Left forelimb (tissue), 1 donor: ENCODE measurements around the gene TRIO.

Experiments
- DNase-seq: peaks from one replicate; pipeline ENCODE4 v3.0.0-alpha.2; 2018; ENCODE audit warnings: low spot score

TRIO gene

GRCh38 chr5:14147210-14147609, 4.1 kb downstream of the TRIO start:
- no peak for DNase-seq

DNA sequence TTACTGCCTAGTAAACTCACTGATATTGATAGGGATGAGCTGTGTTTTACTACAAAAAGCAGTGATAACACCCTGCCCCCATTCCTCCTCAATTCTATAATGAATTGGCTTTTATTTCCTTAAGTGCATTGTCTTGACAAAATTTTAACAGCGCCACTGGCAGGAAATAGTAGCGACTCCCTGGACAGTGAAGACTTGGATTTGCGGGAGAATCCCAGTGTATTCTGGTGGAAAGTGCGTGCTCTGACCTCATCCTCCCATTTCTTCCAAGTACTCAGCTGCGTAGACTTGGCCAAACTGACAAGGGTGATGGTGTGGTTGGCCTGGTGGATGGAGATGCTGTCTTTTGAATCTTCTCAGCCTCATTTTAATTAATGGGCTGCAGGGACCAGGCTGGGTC, 5.3 kb downstream of the TRIO start:
- no peak for DNase-seq

DNA sequence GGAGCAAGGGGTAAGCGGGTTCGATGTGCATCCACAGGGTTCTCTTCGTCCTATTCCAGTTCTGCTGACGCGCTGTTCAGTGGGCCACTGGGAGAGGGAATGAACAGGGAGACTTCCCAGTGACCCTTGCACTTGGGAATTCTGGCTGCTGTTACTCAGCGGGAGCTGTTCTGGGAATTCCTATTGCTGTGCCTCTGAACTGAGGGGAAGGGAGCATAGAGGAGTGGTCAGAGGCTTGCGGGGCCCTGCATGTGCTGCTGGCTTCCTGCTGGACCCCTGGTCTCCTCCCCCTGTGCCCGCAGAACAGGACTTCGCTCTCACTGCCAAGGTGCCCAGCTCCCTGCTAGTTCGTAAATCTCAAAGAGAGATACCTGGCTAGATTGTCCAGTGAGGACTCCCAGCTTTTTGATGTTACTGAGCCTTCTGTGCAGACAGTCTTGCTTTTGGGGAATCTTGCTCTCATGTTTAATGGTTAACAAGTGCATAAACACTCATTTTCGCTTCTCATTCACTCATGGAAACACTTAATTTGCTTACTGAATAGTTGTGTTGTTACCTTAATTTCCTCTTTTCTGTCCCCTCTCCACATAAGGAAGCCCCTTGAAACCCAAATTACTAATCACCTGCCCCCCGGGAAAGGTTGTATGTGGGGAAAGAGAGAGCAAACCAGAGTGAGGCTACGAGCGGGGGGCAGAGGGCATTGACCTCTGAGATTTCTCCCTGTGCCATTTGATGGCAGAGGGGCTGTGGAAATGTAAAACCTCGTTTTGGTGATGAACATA, 5.9 kb downstream of the TRIO start:
- no peak for DNase-seq

- DNase-seq: no peak
Observed at GRCh38 chr5:14149672-14150274, 6.6 kb downstream of the TRIO start.

DNA sequence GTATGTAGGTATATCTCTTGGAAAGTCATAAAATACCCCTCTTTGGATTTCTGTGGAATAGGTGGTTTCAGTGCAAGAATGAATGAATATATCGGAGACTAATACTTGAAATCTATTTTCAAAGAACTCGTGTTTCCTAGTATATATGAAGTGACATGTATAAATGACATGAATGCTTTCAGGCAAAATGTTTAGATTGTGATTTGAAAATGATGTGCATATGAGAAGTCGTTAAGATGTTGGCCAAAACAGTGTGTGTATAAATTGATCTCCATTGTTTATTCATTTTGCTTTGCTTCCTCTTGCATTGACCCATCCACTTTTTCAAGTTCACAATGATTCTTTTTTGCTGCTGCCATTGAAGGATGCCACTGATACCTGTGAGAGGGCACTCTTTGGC, 8.3 kb downstream of the TRIO start:
- DNase-seq: no peak

- no peak for DNase-seq
Observed at GRCh38 chr5:14153071-14153864, 10.1 kb downstream of the TRIO start.

DNA sequence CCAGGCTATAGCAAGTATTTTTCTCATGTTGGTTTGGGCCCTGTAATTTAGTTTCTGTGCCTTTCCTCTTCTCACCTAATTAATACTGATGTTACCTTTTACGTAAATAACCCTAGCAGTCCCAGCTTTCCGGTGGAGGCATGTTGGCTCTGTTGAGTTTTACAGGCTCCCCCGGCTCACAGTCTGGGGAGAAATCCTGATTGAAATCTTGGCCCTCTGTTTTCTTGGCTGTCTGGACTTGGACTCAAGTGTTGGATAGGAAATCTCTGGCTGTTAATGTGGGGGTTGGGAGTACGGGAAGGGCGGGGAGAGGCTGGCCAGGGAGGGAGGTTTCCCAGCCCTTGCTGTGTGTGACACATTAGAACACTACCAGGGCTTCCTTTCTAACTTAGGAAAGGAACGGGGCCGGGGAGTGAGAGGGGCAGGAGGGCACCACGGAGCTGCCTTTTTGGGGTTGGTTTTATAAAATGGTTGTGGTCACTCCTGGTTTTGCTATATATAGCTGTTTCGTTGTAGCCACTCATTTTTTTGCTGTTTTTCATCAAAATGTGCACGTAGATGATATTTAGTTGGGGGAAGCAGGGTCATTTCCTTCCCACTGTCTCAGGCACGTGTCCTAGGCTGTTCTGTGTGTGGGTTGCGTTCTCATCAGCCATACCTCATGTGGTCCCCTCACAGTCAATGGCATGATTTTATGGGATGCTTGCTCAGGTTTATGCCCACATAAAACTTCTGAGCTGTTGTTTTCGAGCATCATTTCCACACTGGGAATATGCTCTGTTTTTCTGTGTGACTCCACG, 11.0 kb downstream of the TRIO start:
- peak; percentile 80 for DNase-seq

GRCh38 chr5:14155075-14155474, 11.9 kb downstream of the TRIO start:
- DNase-seq: no peak

- no peak for DNase-seq
Observed at GRCh38 chr5:14155739-14156138, 12.6 kb downstream of the TRIO start.

DNA sequence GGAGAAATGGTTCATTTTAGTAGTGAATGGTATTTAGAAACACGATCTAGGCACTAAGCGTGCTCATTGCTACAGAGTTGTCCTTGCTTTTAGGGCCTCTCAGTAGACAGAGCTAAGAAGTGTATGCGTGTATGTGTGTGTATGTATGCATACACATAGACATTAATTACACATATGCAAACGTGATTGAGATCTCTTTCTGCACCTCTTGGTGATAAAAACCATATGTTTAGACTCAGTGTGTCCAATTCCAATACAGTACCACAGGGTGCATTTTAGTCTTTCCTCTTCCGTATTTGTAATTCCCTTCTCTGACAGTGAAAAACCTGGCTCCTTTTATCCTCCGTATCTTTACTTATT, 13.1 kb downstream of the TRIO start:
- DNase-seq: no peak

- no peak for DNase-seq
Observed at GRCh38 chr5:14156650-14157492, 13.7 kb downstream of the TRIO start.

DNA sequence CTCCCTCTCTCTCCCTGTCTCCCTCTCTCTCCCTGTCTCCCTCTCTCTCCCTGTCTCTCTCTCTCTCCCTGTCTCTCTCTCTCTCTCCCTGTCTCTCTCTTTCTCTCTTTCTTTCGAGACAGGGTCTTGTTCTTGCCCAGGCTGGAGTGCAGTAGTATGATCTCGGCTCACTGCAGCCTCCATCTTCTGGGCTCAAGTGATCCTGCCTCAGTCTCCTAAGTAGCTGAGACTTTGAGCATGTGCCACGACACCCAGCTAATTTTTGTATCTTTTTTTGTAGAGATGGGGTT, 14.3 kb downstream of the TRIO start:
- no peak for DNase-seq

DNA sequence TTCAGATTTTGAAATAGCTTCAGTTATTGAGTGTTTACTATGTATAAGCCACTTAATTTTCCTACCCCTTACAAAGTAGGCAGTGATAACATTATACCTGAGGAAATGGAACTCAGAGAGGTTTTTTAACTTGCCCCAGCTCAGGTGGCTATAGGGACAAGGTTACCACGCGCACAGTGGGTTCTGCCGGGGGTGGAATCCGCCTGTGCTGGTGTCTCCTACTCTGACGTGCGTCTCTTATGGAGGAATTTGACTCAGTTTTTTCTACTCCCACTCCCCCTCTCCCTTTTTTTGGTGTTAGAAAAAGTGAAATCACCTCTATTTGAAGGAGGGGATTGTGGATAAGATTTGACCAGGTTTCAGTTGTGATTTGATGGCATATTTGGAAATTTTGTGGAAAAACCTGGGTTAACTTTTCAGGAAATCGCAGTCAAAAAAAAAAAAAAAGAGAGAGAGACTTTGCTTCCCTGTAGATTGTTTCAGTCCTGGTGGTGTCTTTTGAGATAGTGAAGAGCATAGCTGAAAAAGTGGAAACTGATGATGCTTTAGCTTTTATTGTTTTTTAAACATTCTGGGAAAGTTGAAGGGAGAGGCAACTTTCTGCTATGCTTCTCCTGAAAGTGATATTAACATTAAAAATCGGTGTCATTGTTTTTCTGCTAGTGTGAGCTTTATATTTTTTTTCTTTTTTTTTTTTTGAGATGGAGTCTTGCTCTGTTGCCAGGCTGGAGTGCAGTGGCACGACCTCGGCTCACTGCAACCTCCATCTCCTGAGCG, 15.9 kb downstream of the TRIO start:
- DNase-seq: no peak

DNA sequence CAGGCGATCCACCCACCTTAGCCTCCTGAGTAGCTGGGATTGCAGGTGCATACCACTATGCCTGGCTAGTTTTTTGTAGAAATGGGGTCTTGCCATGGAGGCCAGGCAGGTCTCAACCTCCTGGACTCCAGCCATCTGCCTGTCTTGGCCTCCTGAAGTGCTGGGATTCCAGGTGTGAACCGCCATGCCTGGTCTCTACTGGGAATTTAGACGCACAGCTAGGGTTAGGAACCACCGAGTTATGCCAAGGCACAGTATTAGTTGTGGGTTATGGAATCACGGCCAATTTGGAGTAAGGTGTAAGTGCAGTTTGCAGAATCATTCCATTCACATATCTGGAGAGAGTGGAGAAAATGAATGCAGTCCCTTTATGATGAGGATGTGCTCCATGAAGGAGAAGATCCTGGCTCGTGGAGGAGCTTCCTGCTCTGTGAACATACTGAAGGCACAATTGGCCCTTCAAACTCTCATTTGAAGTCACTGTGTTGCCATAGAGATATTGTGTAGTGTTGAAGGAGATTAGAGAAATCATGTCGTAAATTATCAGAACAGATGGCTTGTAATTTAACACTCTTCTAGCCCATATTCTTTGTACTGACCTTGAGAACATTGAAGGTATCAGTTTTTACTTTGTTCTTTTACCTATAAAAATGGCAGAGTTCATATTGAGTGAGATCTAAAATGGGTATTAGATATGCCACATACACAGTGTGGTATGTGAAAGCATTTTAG, 18.8 kb downstream of the TRIO start:
- DNase-seq: no peak

GRCh38 chr5:14164164-14165163, 21.3 kb downstream of the TRIO start:
- DNase-seq: no peak

DNA sequence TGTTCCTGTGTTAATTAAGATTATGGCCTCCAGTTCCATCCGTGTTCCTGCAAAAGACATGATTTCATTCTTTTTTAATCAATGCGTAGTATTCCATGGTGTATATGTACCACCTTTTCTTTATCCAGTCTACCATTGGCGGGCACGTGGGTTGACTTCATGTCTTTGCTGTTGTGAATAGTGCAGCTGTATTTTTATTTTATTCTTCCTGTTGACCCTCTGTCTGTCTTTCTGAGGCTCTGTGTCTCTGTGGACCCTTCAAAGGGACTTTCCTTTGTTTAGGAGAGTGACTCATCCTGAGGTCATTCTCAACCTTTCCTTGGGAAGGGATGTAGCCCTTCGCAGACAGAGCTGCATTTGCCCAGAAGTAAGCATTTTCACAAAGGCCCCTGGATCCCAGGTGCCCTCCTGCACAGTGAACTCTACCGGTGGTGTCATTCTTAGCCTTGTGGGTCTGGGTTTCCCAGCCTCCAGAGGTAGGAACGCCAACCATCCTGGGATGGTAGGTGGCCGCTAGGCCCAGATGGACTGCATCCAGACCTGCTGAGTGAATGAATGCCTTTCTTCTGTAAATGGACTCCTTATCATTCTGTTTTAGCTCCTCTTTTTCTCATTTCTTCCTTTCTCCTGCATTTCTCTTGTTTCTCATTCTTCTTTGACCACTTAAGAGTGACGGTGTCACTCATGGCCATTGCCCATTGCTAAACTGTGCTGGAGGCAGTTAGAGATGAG, 22.4 kb downstream of the TRIO start:
- no peak for DNase-seq

DNA sequence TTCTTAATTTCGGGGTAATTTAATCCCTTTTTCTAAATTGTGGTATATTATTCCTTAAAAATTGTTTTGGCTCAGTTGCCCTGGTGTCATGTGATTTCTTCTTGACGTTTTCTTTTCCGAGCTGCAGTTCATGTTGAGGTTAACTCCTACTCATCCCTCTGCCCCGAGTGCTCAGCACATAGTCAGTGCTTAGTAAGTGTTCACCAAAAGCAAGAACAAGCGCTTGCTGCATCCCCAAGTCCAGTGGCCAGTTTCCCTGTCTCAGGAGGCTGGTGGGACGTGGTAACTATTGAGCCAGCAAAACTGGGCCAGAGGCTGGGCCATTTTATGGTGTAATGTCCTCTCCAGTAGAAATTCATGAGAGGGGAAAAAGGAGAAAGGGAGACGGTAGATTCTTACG, 23.3 kb downstream of the TRIO start:
- DNase-seq: no peak

DNA sequence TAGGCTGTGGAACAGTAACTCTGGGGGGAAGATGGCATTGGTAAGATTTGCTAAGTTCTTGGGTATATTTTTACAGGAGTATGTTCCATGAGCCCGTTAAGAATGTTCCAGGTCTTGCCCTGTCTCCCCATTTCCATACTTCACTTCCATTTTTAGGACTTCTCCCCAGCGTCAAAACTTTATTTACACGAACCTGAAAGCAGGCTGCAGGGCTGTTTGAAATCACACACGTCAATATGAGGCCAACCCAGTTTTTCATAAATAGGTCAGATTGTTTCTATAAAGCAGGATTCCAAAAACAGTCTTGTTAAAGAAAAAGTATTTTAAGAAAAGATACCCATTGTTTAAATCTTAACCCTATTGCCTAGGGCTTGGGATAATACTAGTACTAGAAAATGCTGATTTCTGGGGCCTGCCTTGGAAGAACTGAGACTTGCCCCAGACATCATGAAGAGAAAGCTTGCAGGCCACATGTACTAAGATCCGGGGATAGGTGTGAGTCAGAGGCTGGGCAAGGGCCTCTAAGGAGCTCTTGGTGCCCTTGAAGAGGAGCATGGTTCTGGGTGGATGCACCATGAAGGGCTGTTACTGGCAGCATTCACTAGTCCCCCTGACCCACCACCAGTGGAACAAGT, 24.2 kb downstream of the TRIO start:
- DNase-seq: no peak
